22Rv1 (cell line): Measurements from ENCODE around the gene PSMG3.

Experiments
- CTCF ChIP-seq: fragments of 450-650 bp; IDR thresholded peaks from 2 replicates; pipeline ENCODE4 v1.5.1; 2017; ENCODE audit warnings: mild to moderate bottlenecking
- ZFX ChIP-seq: fragments of 450-650 bp; IDR thresholded peaks from 2 replicates; pipeline ENCODE4 v1.6.1; 2017; ENCODE audit warnings: antibody characterized with exemption, borderline replicate concordance

GRCh38 chr7:1560620-1561031 is 9.2 kb downstream of the PSMG3 start:
- TF ChIP-seq CTCF (no peak), ZFX (no peak)
